OCI-LY1 (cell line): ENCODE measurements around the gene CLPTM1L.
"Not testable (repeated sequence)": the region's sequence is repeated elsewhere in the genome, so short reads cannot be mapped to it uniquely, and the experiment has no call there.

Source experiments
- H2AFZ ChIP-seq: fragments of 200-600 bp; sonication (generic), shearing (Covaris generic); 2 replicates; pipeline ENCODE4 v1.6.0; 2014; ENCODE audit warnings: antibody characterized with exemption, mild to moderate bottlenecking, low read length
- H3F3A ChIP-seq: fragments of 200-600 bp; sonication (generic), shearing (Covaris generic); 2 replicates; pipeline ENCODE4 v1.6.0; 2014; ENCODE audit warnings: mild to moderate bottlenecking, antibody characterized with exemption, low read length, moderate library complexity; ENCODE audit not compliant: insufficient read depth
- H3K27ac ChIP-seq: fragments of 200-600 bp; sonication (generic); 2 replicates; pipeline ENCODE4 v1.5.1; 2014; ENCODE audit warnings: low read length, mixed run types, mild to moderate bottlenecking, low read depth; ENCODE audit not compliant: poor library complexity, severe bottlenecking
- H3K27me3 ChIP-seq: fragments of 200-600 bp; sonication (generic); 2 replicates; pipeline ENCODE4 v1.6.0; 2014; ENCODE audit warnings: antibody characterized with exemption, mild to moderate bottlenecking, low read length, moderate library complexity; ENCODE audit not compliant: insufficient read depth
- H3K36me3 ChIP-seq: fragments of 200-600 bp; sonication (generic); 2 replicates; pipeline ENCODE4 v1.6.1; 2014; ENCODE audit warnings: mild to moderate bottlenecking, antibody characterized with exemption, low read length, moderate library complexity, mixed read lengths; ENCODE audit not compliant: insufficient read depth
- H3K4me1 ChIP-seq: fragments of 200-600 bp; sonication (generic); 2 replicates; pipeline ENCODE4 v1.5.1; 2014; ENCODE audit warnings: mild to moderate bottlenecking, low read length, moderate library complexity; ENCODE audit not compliant: insufficient read depth, severe bottlenecking
- H3K4me2 ChIP-seq: fragments of 200-600 bp; sonication (generic), shearing (Covaris generic); 2 replicates; pipeline ENCODE4 v1.6.1; 2014; ENCODE audit warnings: low read length
- H3K4me3 ChIP-seq: fragments of 200-600 bp; sonication (generic); 2 replicates; pipeline ENCODE4 v1.5.1; 2014; ENCODE audit warnings: low read length, low read depth, mild to moderate bottlenecking, mixed read lengths; ENCODE audit not compliant: poor library complexity, severe bottlenecking
- H3K79me2 ChIP-seq: fragments of 200-600 bp; shearing (Covaris generic); 2 replicates; pipeline ENCODE4 v1.6.1; 2016; ENCODE audit warnings: mixed run types, low read length, mixed read lengths; ENCODE audit not compliant: insufficient read depth
- H3K9ac ChIP-seq: fragments of 200-600 bp; sonication (generic), shearing (Covaris generic); 2 replicates; pipeline ENCODE4 v1.6.1; 2014; ENCODE audit warnings: mild to moderate bottlenecking, low read length, mixed read lengths
- H3K9me2 ChIP-seq: fragments of 200-600 bp; sonication (generic), shearing (Covaris generic); 2 replicates; pipeline ENCODE4 v1.6.1; 2014; ENCODE audit warnings: low read depth, mild to moderate bottlenecking, low read length, mixed read lengths
- H3K9me3 ChIP-seq: fragments of 200-600 bp; shearing (Covaris generic); 2 replicates; pipeline ENCODE4 v1.6.1; 2014; ENCODE audit warnings: low read length, mixed read lengths
- H4K20me1 ChIP-seq: fragments of 200-600 bp; sonication (generic), shearing (Covaris generic); 2 replicates; pipeline ENCODE4 v1.6.0; 2016; ENCODE audit warnings: mild to moderate bottlenecking, low read length; ENCODE audit not compliant: insufficient read depth
- EZH2 ChIP-seq: fragments of 200-600 bp; sonication (generic), shearing (Covaris generic); IDR thresholded peaks from 2 replicates; pipeline ENCODE4 v1.8.0; 2017; ENCODE audit warnings: borderline replicate concordance, mixed run types, mild to moderate bottlenecking, antibody characterized with exemption, low read length, moderate library complexity, mixed read lengths
- TF ChIP-seq, protein P1 (sequence below): fragments of 200-600 bp; sonication (generic), shearing (Covaris generic); IDR thresholded peaks from 2 replicates; pipeline ENCODE4 v1.5.1; 2017; ENCODE audit warnings: mild to moderate bottlenecking, antibody characterized with exemption, low read length, moderate library complexity, mixed read lengths

CLPTM1L gene

DNA sequence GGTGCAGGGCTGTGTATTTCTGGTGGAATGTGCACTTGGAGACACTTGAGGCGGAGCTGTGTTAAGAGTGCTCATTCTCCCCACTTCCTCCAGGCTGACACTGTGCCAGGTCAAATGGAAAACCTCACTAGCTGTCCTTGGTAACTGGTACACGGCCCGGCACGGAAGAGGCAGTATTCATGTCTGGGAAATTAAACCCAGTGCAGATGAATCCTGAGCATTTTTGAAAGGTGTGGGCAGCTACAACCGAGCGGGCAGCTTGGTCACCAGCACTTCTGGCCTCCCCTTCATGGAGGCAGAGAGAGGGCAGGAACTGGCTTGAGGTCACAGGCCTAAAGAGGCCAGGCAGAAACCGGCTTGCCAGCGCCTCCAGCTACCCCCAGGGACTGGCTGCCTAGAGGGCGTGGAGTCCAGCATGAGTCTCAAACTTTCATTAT is 1.6 kb downstream of the CLPTM1L start:
- Histone ChIP-seq H3K4me3 (peak overlapping the region; percentile 79), H3K27ac (peak overlapping the region; percentile 92)

GRCh38 chr5:1342711-1343110 is 2.2 kb downstream of the CLPTM1L start:
- peaks cover 46% of the 10 kb centered on the region for H3K4me1 ChIP-seq
- peak overlapping the region; percentile 78 for H3K4me2 ChIP-seq

More for the DNA sequence above, 1.6 kb downstream of the CLPTM1L start:
- Histone ChIP-seq H3K27me3 (no peaks in the 10 kb centered on the region), H4K20me1 (no peaks in the 10 kb centered on the region), H3K4me2 (peak overlapping the region; percentile 78), H3K9me3 (no peaks in the 10 kb centered on the region), H2AFZ (no peak overlapping the region), H3K79me2 (peaks cover 9% of the 10 kb centered on the region), H3K4me1 (peaks cover 40% of the 10 kb centered on the region), H3F3A (no peaks in the 10 kb centered on the region), H3K36me3 (peaks cover 51% of the 10 kb centered on the region), H3K9me2 (no peaks in the 10 kb centered on the region), H3K9ac (peak overlapping the region; percentile 71)
- TF ChIP-seq EZH2 = no peak
- TF ChIP-seq, protein P1, sequence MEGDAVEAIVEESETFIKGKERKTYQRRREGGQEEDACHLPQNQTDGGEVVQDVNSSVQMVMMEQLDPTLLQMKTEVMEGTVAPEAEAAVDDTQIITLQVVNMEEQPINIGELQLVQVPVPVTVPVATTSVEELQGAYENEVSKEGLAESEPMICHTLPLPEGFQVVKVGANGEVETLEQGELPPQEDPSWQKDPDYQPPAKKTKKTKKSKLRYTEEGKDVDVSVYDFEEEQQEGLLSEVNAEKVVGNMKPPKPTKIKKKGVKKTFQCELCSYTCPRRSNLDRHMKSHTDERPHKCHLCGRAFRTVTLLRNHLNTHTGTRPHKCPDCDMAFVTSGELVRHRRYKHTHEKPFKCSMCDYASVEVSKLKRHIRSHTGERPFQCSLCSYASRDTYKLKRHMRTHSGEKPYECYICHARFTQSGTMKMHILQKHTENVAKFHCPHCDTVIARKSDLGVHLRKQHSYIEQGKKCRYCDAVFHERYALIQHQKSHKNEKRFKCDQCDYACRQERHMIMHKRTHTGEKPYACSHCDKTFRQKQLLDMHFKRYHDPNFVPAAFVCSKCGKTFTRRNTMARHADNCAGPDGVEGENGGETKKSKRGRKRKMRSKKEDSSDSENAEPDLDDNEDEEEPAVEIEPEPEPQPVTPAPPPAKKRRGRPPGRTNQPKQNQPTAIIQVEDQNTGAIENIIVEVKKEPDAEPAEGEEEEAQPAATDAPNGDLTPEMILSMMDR = peak; percentile 15; the same call in 1 of the 2 replicates

GRCh38 chr5:1342268-1342667 is 2.6 kb downstream of the CLPTM1L start:
- peak overlapping the region; percentile 71 for H3K9ac ChIP-seq
- TF ChIP-seq, protein P1 = no peak
- TF ChIP-seq EZH2 = no peak
- peak overlapping the region; percentile 92 for H3K27ac ChIP-seq
- H3K36me3 ChIP-seq = peaks cover 61% of the 10 kb centered on the region
- H3K4me3 ChIP-seq = peak overlapping the region; percentile 79
- peaks cover 50% of the 10 kb centered on the region for H3K4me1 ChIP-seq
- no peaks in the 10 kb centered on the region for H4K20me1 ChIP-seq
- H3K9me2 ChIP-seq = no peaks in the 10 kb centered on the region
- H3K27me3 ChIP-seq = no peaks in the 10 kb centered on the region
- peaks cover 9% of the 10 kb centered on the region for H3K79me2 ChIP-seq
- H3F3A ChIP-seq = no peaks in the 10 kb centered on the region
- no peaks in the 10 kb centered on the region for H3K9me3 ChIP-seq
- H3K4me2 ChIP-seq = peak overlapping the region; percentile 78
- no peak overlapping the region for H2AFZ ChIP-seq

More at GRCh38 chr5:1342711-1343110, 2.2 kb downstream of the CLPTM1L start:
- H2AFZ ChIP-seq, H4K20me1 ChIP-seq, H3K9me2 ChIP-seq, H3F3A ChIP-seq, H3K79me2 ChIP-seq, H3K9me3 ChIP-seq, H3K27me3 ChIP-seq: not testable (repeated sequence)
- H3K27ac ChIP-seq = peak overlapping the region; percentile 92
- peak overlapping the region; percentile 71 for H3K9ac ChIP-seq
- H3K4me3 ChIP-seq = peak overlapping the region; percentile 79
- H3K36me3 ChIP-seq = peaks cover 57% of the 10 kb centered on the region

GRCh38 chr5:1341863-1342262 is 3.0 kb downstream of the CLPTM1L start:
- TF ChIP-seq, protein P1 = no peak
- TF ChIP-seq EZH2 = no peak
- Histone ChIP-seq H3K4me2 (peak overlapping the region; percentile 78), H3F3A (no peaks in the 10 kb centered on the region), H3K27ac (peak overlapping the region; percentile 92), H3K36me3 (peaks cover 65% of the 10 kb centered on the region), H3K79me2 (peaks cover 9% of the 10 kb centered on the region), H3K4me3 (peak overlapping the region; percentile 79), H4K20me1 (no peaks in the 10 kb centered on the region), H3K4me1 (peaks cover 54% of the 10 kb centered on the region), H2AFZ (no peak overlapping the region), H3K9me3 (no peaks in the 10 kb centered on the region), H3K9me2 (no peaks in the 10 kb centered on the region), H3K27me3 (no peaks in the 10 kb centered on the region), H3K9ac (peak overlapping the region; percentile 71)

- H3K36me3 ChIP-seq = peaks cover 86% of the 10 kb centered on the region
- not testable (repeated sequence) for H3K27me3 ChIP-seq, H4K20me1 ChIP-seq
These were observed 5.1 kb downstream of the CLPTM1L start for GRCh38 chr5:1339818-1340210.

More at GRCh38 chr5:1339818-1340210, 5.1 kb downstream of the CLPTM1L start:
- peaks cover 55% of the 10 kb centered on the region for H3K4me1 ChIP-seq
- H2AFZ ChIP-seq, H3K9ac ChIP-seq, H3K4me3 ChIP-seq, H3F3A ChIP-seq, H3K9me3 ChIP-seq, H3K4me2 ChIP-seq, H3K79me2 ChIP-seq, H3K9me2 ChIP-seq, H3K27ac ChIP-seq: not testable (repeated sequence)
